MG63 (cell line): Measurements from ENCODE around the gene ANKRD53. TPM values are rescaled to one million over a fixed set of nuclear protein-coding genes. Genes with fewer than 3 reads are reported as not detected.
"Not testable (repeated sequence)": the region's sequence is repeated elsewhere in the genome, so short reads cannot be mapped to it uniquely, and the experiment has no call there.

Experiments used
- DNase-seq: peaks from one replicate; pipeline ENCODE4 v3.0.0-alpha.2; 2020
- H3K27me3 ChIP-seq: fragments of 250-450 bp; sonication (Bioruptor Pico); 2 replicates; pipeline ENCODE4 v1.5.1; 2020; ENCODE audit warnings: mild to moderate bottlenecking, moderate library complexity
- H3K36me3 ChIP-seq: fragments of 250-450 bp; sonication (Bioruptor Pico); 2 replicates; pipeline ENCODE4 v1.5.1; 2020; ENCODE audit warnings: mild to moderate bottlenecking, moderate library complexity
- H3K4me3 ChIP-seq: fragments of 250-450 bp; sonication (Bioruptor Pico); 2 replicates; pipeline ENCODE4 v1.5.1; 2020; ENCODE audit warnings: mild to moderate bottlenecking, moderate library complexity
- H3K9me3 ChIP-seq: fragments of 250-450 bp; sonication (Bioruptor Pico); 2 replicates; pipeline ENCODE4 v1.5.1; 2020; ENCODE audit warnings: mild to moderate bottlenecking, moderate library complexity
- total RNA-seq: library from RNA; depleted of rRNA; stranded (reverse); fragments of >200 nt; shearing (Covaris generic); gene quantifications from 2 replicates; pipeline ENCODE4 v1.2.3, GENCODE V29; 2014; ENCODE audit warnings: low replicate concordance; rRNA removed

Gene ANKRD53
- total RNA-seq, 1 experiment from 2014 or later = not detected

- Histone ChIP-seq H3K4me3 (no peak overlapping the region), H3K9me3 (no peaks in the 10 kb centered on the region), H3K36me3 (no peaks in the 10 kb centered on the region), H3K27me3 (peaks cover 3% of the 10 kb centered on the region; the same call in 1 of the 2 replicates)
- no peak for DNase-seq
Measured at GRCh38 chr2:71006955-71007799, 28.7 kb downstream of the ANKRD53 start.

- Histone ChIP-seq H3K4me3 (no peak overlapping the region), H3K36me3 (no peaks in the 10 kb centered on the region), H3K9me3 (no peaks in the 10 kb centered on the region), H3K27me3 (peaks cover 4% of the 10 kb centered on the region; the same call in 1 of the 2 replicates)
- DNase-seq = no peak
Measured at GRCh38 chr2:71008342-71008741, 29.9 kb downstream of the ANKRD53 start.

- not testable (repeated sequence) for DNase-seq, H3K9me3 ChIP-seq, H3K4me3 ChIP-seq, H3K36me3 ChIP-seq, H3K27me3 ChIP-seq
Measured at GRCh38 chr2:71011786-71012185, 33.4 kb downstream of the ANKRD53 start.

GRCh38 chr2:71018625-71019024, 40.2 kb downstream of the ANKRD53 start:
- no peaks in the 10 kb centered on the region; the same call in 1 of the 2 replicates for H3K27me3 ChIP-seq
- H3K36me3 ChIP-seq = no peaks in the 10 kb centered on the region
- H3K4me3 ChIP-seq = no peak overlapping the region
- no peak for DNase-seq
- no peaks in the 10 kb centered on the region for H3K9me3 ChIP-seq

GRCh38 chr2:71019989-71020388, 41.6 kb downstream of the ANKRD53 start:
- not testable (repeated sequence) for H3K9me3 ChIP-seq, H3K4me3 ChIP-seq, H3K36me3 ChIP-seq, H3K27me3 ChIP-seq, DNase-seq

GRCh38 chr2:71021394-71021793, 43.0 kb downstream of the ANKRD53 start:
- not testable (repeated sequence) for DNase-seq, H3K27me3 ChIP-seq, H3K4me3 ChIP-seq, H3K9me3 ChIP-seq, H3K36me3 ChIP-seq

GRCh38 chr2:71023553-71024243, 45.3 kb downstream of the ANKRD53 start:
- not testable (repeated sequence) for H3K4me3 ChIP-seq, DNase-seq, H3K9me3 ChIP-seq, H3K27me3 ChIP-seq, H3K36me3 ChIP-seq

Other genes with a start within 250 kb of the ANKRD53 start
- gene ADD2, start 210.4 kb upstream of the ANKRD53 start, total RNA-seq = 3.4 and 13.3 TPM in 2 replicates
- not detected in 2 replicates for gene FIGLA, start 188.0 kb upstream of the ANKRD53 start, total RNA-seq
- gene CLEC4F, start 158.0 kb upstream of the ANKRD53 start, total RNA-seq = not detected in 2 replicates
- not detected in 2 replicates for gene CD207, start 142.8 kb upstream of the ANKRD53 start, total RNA-seq
- gene VAX2, start 78.1 kb upstream of the ANKRD53 start, total RNA-seq = 1.9 TPM in 1 of 2 replicates, not detected in the other
- not detected in 2 replicates for gene ATP6V1B1, start 42.7 kb upstream of the ANKRD53 start, total RNA-seq
- 39.8 and 78.4 TPM in 2 replicates for gene TEX261, start 16.2 kb downstream of the ANKRD53 start, total RNA-seq
- gene NAGK, start 90.0 kb downstream of the ANKRD53 start, total RNA-seq = 46.8 and 82.8 TPM in 2 replicates
- 13.0 and 23.9 TPM in 2 replicates for gene MCEE, start 151.6 kb downstream of the ANKRD53 start, total RNA-seq
- 12.5 and 44.0 TPM in 2 replicates for gene MPHOSPH10, start 152.0 kb downstream of the ANKRD53 start, total RNA-seq
- 0.03 TPM in 1 of 2 replicates, not detected in the other for gene PAIP2B, start 248.5 kb downstream of the ANKRD53 start, total RNA-seq